NCI-H82 (cell line): ENCODE measurements around the gene OR2A2.

Experiments used
- DNase-seq: peaks from one replicate; lab custom pipeline; 2025; lab: John Stamatoyannopoulos, UW

Gene OR2A2

DNA sequence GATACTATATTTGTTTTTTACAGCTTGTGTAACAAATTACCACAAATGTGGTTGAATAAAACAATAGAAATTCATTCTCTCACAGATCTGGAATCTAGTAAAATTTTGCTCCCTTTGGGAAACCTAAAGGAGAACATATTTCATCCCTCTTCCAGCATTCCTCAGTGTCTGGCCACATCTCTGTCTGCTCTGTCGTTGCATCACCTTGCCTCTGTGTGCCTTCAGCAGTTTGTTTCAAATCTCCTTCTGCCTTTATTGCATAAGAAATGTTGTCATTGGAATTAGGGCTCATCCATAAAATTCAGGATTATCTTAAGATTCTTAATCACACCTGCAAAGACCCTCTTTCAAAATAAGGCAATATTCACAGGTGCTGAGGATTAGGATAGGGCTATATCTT, 28.1 kb downstream of the OR2A2 start:
- DNase-seq = no peak

DNA sequence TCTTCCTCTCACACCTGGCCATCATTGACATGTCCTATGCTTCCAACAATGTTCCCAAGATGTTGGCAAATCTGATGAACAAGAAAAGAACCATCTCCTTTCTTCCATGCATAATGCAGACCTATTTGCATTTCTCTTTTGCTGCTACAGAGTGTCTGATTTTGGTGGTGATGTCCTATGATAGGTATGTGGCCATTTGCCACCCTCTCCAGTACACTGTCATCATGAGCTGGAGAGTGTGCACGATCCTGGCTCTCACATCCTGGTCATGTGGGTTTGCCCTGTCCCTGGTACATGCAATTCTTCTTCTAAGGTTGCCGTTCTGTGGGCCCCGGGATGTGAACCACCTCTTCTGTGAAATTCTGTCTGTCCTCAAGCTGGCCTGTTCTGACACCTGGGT, 32.8 kb downstream of the OR2A2 start:
- no peak for DNase-seq

DNA sequence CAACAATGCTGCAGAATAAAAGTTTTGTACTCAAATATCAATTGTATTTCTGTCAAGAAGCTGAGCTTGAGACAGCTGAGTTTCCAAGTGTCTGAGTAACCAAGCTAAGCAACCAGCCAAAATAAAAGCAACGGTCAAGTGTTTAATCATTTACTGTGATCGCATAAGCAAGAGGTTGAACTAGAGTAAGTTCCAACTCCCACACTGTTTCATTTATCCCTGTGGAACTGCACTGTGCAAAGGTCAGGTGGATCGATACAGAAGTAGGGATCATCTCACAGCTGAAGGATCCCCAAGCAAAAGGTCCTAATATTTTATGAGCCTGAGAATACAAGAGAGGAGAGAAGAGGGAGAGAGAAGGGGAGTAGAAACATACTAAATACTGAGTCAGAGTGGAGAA, 35.0 kb downstream of the OR2A2 start:
- no peak for DNase-seq

DNA sequence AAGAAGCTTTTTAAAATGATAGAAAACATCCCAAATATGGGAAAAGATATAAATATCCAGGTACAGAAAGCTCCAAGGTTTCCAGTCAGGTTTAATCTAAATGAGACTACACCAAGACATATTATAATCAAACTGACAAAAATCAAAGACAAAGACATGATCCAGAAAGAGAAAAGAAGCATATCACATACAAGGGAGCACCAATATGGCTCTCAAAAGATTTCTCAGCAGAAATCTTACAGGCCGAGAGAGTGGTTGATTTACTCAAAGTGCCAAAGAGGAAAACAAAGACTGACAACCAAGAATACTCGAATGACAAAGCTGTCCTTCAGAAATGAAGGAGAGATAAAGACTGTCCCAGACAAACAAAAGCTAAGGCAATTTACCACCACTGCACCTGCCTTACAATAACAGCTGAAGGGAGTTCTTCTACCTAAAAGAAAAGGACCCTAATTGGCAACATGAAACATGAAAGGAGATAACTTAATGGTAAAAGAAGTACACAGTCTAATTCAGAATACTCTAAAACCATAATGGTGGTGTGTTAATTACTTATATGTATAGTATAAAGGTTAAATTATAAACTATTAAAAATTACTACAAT, 38.9 kb downstream of the OR2A2 start:
- DNase-seq = no peak

DNA sequence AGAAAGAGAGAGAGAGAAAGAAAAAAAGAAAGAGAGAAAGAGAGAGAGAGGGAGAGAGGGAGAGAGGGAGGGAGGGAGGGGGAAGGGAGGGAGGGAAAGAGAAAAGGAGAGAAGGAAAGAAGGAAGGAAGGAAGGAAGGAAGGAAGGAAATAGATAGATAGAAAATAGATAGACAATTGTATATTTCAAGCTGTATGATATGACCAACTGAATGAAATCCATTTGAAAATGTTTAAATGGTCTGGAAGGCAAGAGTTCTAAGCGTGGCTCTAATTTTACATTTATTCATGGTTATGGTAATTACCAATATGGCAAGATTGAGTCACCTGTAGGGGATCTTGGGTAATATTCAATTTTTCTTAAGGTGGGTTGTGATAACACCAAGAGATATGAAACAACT, 49.5 kb downstream of the OR2A2 start:
- no peak for DNase-seq
